A549 (cell line): ENCODE measurements around the gene IGF1.

Experiments
- ESRRA ChIP-seq: fragments of 150-350 bp; IDR thresholded peaks from 2 replicates; pipeline ENCODE4 v1.6.1; 2014; ENCODE audit warnings: mild to moderate bottlenecking, low read length, borderline replicate concordance
- TF ChIP-seq, protein P1 (sequence below): IDR thresholded peaks from 2 replicates; pipeline ENCODE4 v1.6.1; 2012; ENCODE audit warnings: low read depth, borderline replicate concordance

DNA sequence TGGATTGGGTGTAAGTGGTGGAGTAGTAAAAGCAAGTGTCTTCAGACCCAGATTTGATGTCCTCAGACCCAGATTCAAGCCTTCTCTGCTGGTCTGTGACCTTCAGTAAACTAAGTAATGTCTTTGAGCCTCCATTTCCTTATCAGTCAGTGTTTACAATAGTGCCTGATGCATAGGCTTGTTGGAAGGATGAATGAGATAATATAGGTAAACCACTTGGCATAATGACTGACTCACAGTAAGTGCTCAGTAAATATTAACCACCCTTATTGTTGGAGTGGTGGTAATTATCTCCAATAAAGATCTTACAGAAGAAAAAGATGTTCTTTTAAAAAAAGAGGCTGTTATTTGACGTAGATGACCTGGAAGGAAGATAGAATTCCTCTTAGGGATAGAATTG lies 86.2 kb downstream of the IGF1 start:
- TF ChIP-seq ESRRA, result no peak
- TF ChIP-seq, protein P1, sequence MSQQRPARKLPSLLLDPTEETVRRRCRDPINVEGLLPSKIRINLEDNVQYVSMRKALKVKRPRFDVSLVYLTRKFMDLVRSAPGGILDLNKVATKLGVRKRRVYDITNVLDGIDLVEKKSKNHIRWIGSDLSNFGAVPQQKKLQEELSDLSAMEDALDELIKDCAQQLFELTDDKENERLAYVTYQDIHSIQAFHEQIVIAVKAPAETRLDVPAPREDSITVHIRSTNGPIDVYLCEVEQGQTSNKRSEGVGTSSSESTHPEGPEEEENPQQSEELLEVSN, result no peak
